NCI-H1436 treated with DMSO at 0.1 percent for 48 hours (cell line): Measurements from ENCODE around the gene OTOP1.
"Not testable (repeated sequence)": the region's sequence is repeated elsewhere in the genome, so short reads cannot be mapped to it uniquely, and the experiment has no call there.

Experiments
- DNase-seq: peaks from one replicate; lab custom pipeline; 2025; lab: John Stamatoyannopoulos, UW

The OTOP1 gene

GRCh38 chr4:4160956-4161665 is 65.6 kb downstream of the OTOP1 start:
- DNase-seq: not testable (repeated sequence)

GRCh38 chr4:4145622-4146021 is 81.1 kb downstream of the OTOP1 start:
- not testable (repeated sequence) for DNase-seq

- DNase-seq: not testable (repeated sequence)
Observed at GRCh38 chr4:4143376-4143775, 83.4 kb downstream of the OTOP1 start.

- not testable (repeated sequence) for DNase-seq
Observed at GRCh38 chr4:4142679-4143078, 84.0 kb downstream of the OTOP1 start.

- DNase-seq: not testable (repeated sequence)
Observed at GRCh38 chr4:4141186-4141585, 85.5 kb downstream of the OTOP1 start.
